ENCODE results near the gene SELENBP1.

- TF ChIP-seq ZC3H10 (CRISPR knock-in tag; IDR thresholded peaks at IDR 0.05) = no peak
- TF ChIP-seq ZFP3 (CRISPR knock-in tag; IDR thresholded peaks at IDR 0.05) = no peak
- no peak for TF ChIP-seq RARB (CRISPR knock-in tag; IDR thresholded peaks at IDR 0.05)
- no peak for TF ChIP-seq CREB5 (CRISPR knock-in tag; IDR thresholded peaks at IDR 0.05; ENCODE audit: low read depth)
- no peak for TF ChIP-seq CSDC2 (CRISPR knock-in tag; IDR thresholded peaks at IDR 0.05)
- no peak for TF ChIP-seq GLIS3 (CRISPR knock-in tag; IDR thresholded peaks at IDR 0.05)
These were observed 30.5 kb downstream of the SELENBP1 start for GRCh38 chr1:151342021-151342420.

Measured in SK-N-SH treated with all-trans-retinoic acid at 6 μM for 48 hours (cell line).